ENCODE measurements around the gene CHCHD1.

GRCh38 chr10:73779539-73780197 lies 2.2 kb upstream of the CHCHD1 start:
- no peak for TF ChIP-seq CTCF (IDR thresholded peaks at IDR 0.05)
- no peak for TF ChIP-seq POLR2A (IDR thresholded peaks at IDR 0.05)
